Liver (tissue), 9 donors: ENCODE results near the gene SENP7. TPM values are rescaled to one million over a fixed set of nuclear protein-coding genes. Genes with fewer than 3 reads are reported as not detected.

Experiments
- DNase-seq: peaks from one replicate; pipeline ENCODE4 v3.0.0-alpha.2; 2017; ENCODE audit warnings: low spot score
- H3K27ac ChIP-seq, 2 donors: one replicate each; pipeline ENCODE4 v1.7.0; 2013; ENCODE audit warnings: inconsistent platforms in 2 of 2, low read length in 2 of 2, control low read depth in 1 of 2, low read depth in 1 of 2, mild to moderate bottlenecking in 1 of 2
- H3K27me3 ChIP-seq, 4 donors: one replicate each; pipeline versions ENCODE4 v1.6.1 to v1.7.0; 2013; ENCODE audit warnings: low read length in 3 of 4, inconsistent platforms in 1 of 4, mild to moderate bottlenecking in 1 of 4, moderate library complexity in 1 of 4; ENCODE audit not compliant: control insufficient read depth in 4 of 4, insufficient read depth in 4 of 4
- H3K36me3 ChIP-seq, 4 donors: one replicate each; pipeline versions ENCODE4 v1.6.1 to v1.7.0; 2013; ENCODE audit warnings: low read length in 3 of 4, mild to moderate bottlenecking in 3 of 4, low read depth in 1 of 4, moderate library complexity in 1 of 4; ENCODE audit not compliant: control insufficient read depth in 4 of 4, insufficient read depth in 3 of 4
- H3K4me1 ChIP-seq, 4 donors: one replicate each; pipeline versions ENCODE4 v1.6.1 to v1.7.0; 2013; ENCODE audit warnings: low read length in 3 of 4, mild to moderate bottlenecking in 3 of 4, moderate library complexity in 1 of 4; ENCODE audit not compliant: control insufficient read depth in 4 of 4, insufficient read depth in 4 of 4
- H3K4me3 ChIP-seq, 3 donors: one replicate each; pipeline versions ENCODE4 v1.6.1 to v1.7.0; 2013; ENCODE audit warnings: low read length in 3 of 3, control low read depth in 1 of 3, low read depth in 1 of 3, mild to moderate bottlenecking in 1 of 3
- H3K9ac ChIP-seq, 2 donors: one replicate each; pipeline ENCODE4 v1.7.0; 2013; ENCODE audit warnings: low read length in 2 of 2, mild to moderate bottlenecking in 2 of 2, moderate library complexity in 2 of 2, control low read depth in 1 of 2, low read depth in 1 of 2
- H3K9me3 ChIP-seq, 4 donors: one replicate each; pipeline versions ENCODE4 v1.6.1 to v1.7.0; 2013; ENCODE audit warnings: low read length in 3 of 4; ENCODE audit not compliant: control insufficient read depth in 4 of 4
- EGR1 ChIP-seq, 2 donors: IDR thresholded peaks; 2 replicates each; pipeline ENCODE4 v1.6.1; 2016 to 2018; ENCODE audit warnings: antibody characterized with exemption in 2 of 2, low read depth in 2 of 2
- FOXA1 ChIP-seq: IDR thresholded peaks from 2 replicates; pipeline ENCODE4 v1.6.1; 2016; ENCODE audit warnings: antibody characterized with exemption
- FOXA2 ChIP-seq: IDR thresholded peaks from 2 replicates; pipeline ENCODE4 v1.6.1; 2016; ENCODE audit warnings: antibody characterized with exemption
- GABPA ChIP-seq, 2 donors: IDR thresholded peaks in 1 of 2; conservative IDR thresholded peaks in 1 of 2; 2 replicates each; pipeline ENCODE4 v1.6.1; 2016; ENCODE audit warnings: antibody characterized with exemption in 2 of 2, mild to moderate bottlenecking in 1 of 2, moderate library complexity in 1 of 2
- HNF4A ChIP-seq, 2 donors: conservative IDR thresholded peaks; 2 replicates each; pipeline ENCODE4 v1.6.1; 2016; ENCODE audit warnings: antibody characterized with exemption in 2 of 2, mild to moderate bottlenecking in 2 of 2
- HNF4G ChIP-seq: IDR thresholded peaks from 2 replicates; pipeline ENCODE4 v1.6.1; 2016; ENCODE audit warnings: antibody characterized with exemption
- JUND ChIP-seq, 2 donors: IDR thresholded peaks; 2 replicates each; pipeline ENCODE4 v1.6.1; 2016; ENCODE audit warnings: antibody characterized with exemption in 2 of 2
- NR2F2 ChIP-seq: IDR thresholded peaks from 2 replicates; pipeline ENCODE4 v1.6.1; 2016; ENCODE audit warnings: antibody characterized with exemption
- RAD21 ChIP-seq, 2 donors: IDR thresholded peaks; 2 replicates each; pipeline ENCODE4 v1.6.1; 2016; ENCODE audit warnings: antibody characterized with exemption in 2 of 2, mild to moderate bottlenecking in 2 of 2
- RXRA ChIP-seq, 2 donors: IDR thresholded peaks; 2 replicates each; pipeline ENCODE4 v1.6.1; 2017 to 2018; ENCODE audit warnings: antibody characterized with exemption in 2 of 2, mild to moderate bottlenecking in 1 of 2
- SP1 ChIP-seq: IDR thresholded peaks from 2 replicates; pipeline ENCODE4 v1.6.1; 2018; ENCODE audit warnings: antibody characterized with exemption, mild to moderate bottlenecking
- TAF1 ChIP-seq: conservative IDR thresholded peaks from 2 replicates; pipeline ENCODE4 v1.6.1; 2016; ENCODE audit warnings: antibody characterized with exemption, mild to moderate bottlenecking
- YY1 ChIP-seq: IDR thresholded peaks from 2 replicates; pipeline ENCODE4 v1.6.1; 2016; ENCODE audit warnings: antibody characterized with exemption, mild to moderate bottlenecking
- WGBS: extraction: QIAGEN DNeasy Blood & Tissue Kit; methylation state at CpG from one replicate; pipeline ENCODE4 v1.1.7; 2013; 5-methylcytosine and 5-hydroxymethylcytosine counted together
- polyA plus RNA-seq, 2 donors: library from polyadenylated mRNA; stranded (reverse) in 1 of 2; unstranded in 1 of 2; fragments of 200-250 nt in 1 of 2; fragments of >200 nt in 1 of 2; fragmentation: Nextera tagmentation in 1 of 2; extraction: Ambion mirVana in 1 of 2; gene quantifications; one replicate each; pipeline versions ENCODE4 v1.2.1 to v1.2.3, GENCODE V29; 2013 to 2015
- total RNA-seq, 2 donors: library from RNA; depleted of rRNA; stranded (reverse); fragments of >200 nt; gene quantifications; one replicate each; pipeline ENCODE4 v1.2.3, GENCODE V29; 2014
- TF ChIP-seq, protein P1 (sequence below): IDR thresholded peaks from 2 replicates; pipeline ENCODE4 v1.6.1; 2016; ENCODE audit warnings: antibody characterized with exemption, mild to moderate bottlenecking
- TF ChIP-seq, protein P2 (sequence below): IDR thresholded peaks from 2 replicates; pipeline ENCODE4 v1.6.1; 2016; ENCODE audit warnings: antibody characterized with exemption
- TF ChIP-seq, protein P3 (sequence below): IDR thresholded peaks from 2 replicates; pipeline ENCODE4 v1.6.1; 2016; ENCODE audit warnings: antibody characterized with exemption
- TF ChIP-seq, protein P4 (sequence below): IDR thresholded peaks from 2 replicates; pipeline ENCODE4 v1.6.1; 2016; ENCODE audit warnings: antibody characterized with exemption
- TF ChIP-seq, protein P5 (sequence below): fragments of 150-350 bp; IDR thresholded peaks from 2 replicates; pipeline ENCODE4 v1.5.1; 2017; ENCODE audit warnings: improper control_type of control experiment, low read depth, low read length; ENCODE audit not compliant: missing input control
- donor health status: healthy.
- donor health status: healthy.
- donor health status: healthy.
- donor health status: healthy.
- donor health status: healthy.

SENP7 gene
- total and polyA plus RNA-seq, 4 donors: 1.9 to 18.5 (median 6.8) TPM

DNA sequence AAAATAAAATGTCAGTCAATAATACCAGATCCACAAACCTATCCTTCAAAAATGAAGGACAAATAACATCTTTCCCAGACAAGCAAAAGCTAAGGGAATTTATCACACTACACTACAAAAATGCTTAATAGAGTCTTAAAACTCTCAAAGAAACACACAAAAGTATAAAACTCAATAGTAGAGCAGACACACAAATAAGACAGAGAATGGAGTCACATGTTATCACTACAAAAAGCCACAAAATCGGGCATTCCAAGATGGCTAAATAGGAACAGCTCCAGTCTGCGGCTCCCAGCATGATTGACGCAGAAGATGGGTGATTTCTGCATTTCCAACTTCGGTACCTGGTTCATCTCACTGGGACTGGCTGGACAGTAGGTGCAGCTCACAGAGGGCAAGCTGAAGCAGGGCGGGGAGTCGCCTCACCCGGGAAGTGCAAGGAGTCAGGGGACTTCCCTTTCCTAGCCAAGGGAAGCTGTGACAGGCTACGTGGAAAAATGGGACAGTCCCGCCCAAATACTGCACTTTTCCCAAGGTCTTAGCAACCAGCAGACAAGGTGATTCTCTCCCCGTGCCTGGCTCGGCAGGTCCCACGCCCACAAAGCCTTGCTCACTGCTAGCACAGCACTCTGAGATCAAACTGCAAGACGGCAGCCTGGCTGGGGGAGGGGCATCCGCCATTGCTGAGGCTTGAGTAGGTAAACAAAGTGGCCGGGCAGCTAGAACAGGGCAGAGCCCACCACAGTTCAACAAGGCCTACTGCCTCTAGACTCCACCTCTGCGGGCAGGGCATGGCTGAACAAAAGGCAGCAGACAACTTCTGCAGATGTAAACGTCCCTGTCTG lies 46.3 kb downstream of the SENP7 start:
- H3K27ac ChIP-seq: no peak overlapping the region
- H3K9ac ChIP-seq: no peak overlapping the region
- H3K27me3 ChIP-seq: no peaks in the 10 kb centered on the region
- H3K4me3 ChIP-seq: no peak overlapping the region
- no peaks in the 10 kb centered on the region for H3K9me3 ChIP-seq
- H3K36me3 ChIP-seq: peaks cover 0 to 1% (median 0%) of the 10 kb centered on the region in 4 donors
- no peak for TF ChIP-seq HNF4A (conservative IDR thresholded peaks at IDR 0.05)
- TF ChIP-seq NR2F2: no peak
- no peak for TF ChIP-seq TAF1
- TF ChIP-seq, protein P1, sequence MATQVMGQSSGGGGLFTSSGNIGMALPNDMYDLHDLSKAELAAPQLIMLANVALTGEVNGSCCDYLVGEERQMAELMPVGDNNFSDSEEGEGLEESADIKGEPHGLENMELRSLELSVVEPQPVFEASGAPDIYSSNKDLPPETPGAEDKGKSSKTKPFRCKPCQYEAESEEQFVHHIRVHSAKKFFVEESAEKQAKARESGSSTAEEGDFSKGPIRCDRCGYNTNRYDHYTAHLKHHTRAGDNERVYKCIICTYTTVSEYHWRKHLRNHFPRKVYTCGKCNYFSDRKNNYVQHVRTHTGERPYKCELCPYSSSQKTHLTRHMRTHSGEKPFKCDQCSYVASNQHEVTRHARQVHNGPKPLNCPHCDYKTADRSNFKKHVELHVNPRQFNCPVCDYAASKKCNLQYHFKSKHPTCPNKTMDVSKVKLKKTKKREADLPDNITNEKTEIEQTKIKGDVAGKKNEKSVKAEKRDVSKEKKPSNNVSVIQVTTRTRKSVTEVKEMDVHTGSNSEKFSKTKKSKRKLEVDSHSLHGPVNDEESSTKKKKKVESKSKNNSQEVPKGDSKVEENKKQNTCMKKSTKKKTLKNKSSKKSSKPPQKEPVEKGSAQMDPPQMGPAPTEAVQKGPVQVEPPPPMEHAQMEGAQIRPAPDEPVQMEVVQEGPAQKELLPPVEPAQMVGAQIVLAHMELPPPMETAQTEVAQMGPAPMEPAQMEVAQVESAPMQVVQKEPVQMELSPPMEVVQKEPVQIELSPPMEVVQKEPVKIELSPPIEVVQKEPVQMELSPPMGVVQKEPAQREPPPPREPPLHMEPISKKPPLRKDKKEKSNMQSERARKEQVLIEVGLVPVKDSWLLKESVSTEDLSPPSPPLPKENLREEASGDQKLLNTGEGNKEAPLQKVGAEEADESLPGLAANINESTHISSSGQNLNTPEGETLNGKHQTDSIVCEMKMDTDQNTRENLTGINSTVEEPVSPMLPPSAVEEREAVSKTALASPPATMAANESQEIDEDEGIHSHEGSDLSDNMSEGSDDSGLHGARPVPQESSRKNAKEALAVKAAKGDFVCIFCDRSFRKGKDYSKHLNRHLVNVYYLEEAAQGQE: no peak
- TF ChIP-seq, protein P2, sequence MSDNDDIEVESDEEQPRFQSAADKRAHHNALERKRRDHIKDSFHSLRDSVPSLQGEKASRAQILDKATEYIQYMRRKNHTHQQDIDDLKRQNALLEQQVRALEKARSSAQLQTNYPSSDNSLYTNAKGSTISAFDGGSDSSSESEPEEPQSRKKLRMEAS: no peak
- TF ChIP-seq SP1: no peak
- no peak for TF ChIP-seq FOXA2
- TF ChIP-seq RXRA (IDR thresholded peaks at IDR 0.05): no peak
- no peak for TF ChIP-seq YY1
- TF ChIP-seq, protein P3, sequence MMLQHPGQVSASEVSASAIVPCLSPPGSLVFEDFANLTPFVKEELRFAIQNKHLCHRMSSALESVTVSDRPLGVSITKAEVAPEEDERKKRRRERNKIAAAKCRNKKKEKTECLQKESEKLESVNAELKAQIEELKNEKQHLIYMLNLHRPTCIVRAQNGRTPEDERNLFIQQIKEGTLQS: no peak
- no peak for TF ChIP-seq RAD21 (IDR thresholded peaks at IDR 0.05)
- no peak for TF ChIP-seq GABPA (IDR thresholded peaks at IDR 0.05 in 1 of 2, conservative IDR thresholded peaks at IDR 0.05 in 1 of 2)
- TF ChIP-seq EGR1 (IDR thresholded peaks at IDR 0.05; ENCODE audit: low read depth in 2 of 2): no peak
- TF ChIP-seq, protein P4, sequence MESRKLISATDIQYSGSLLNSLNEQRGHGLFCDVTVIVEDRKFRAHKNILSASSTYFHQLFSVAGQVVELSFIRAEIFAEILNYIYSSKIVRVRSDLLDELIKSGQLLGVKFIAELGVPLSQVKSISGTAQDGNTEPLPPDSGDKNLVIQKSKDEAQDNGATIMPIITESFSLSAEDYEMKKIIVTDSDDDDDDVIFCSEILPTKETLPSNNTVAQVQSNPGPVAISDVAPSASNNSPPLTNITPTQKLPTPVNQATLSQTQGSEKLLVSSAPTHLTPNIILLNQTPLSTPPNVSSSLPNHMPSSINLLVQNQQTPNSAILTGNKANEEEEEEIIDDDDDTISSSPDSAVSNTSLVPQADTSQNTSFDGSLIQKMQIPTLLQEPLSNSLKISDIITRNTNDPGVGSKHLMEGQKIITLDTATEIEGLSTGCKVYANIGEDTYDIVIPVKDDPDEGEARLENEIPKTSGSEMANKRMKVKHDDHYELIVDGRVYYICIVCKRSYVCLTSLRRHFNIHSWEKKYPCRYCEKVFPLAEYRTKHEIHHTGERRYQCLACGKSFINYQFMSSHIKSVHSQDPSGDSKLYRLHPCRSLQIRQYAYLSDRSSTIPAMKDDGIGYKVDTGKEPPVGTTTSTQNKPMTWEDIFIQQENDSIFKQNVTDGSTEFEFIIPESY: no peak
- TF ChIP-seq HNF4G: no peak
- no peak for TF ChIP-seq JUND (IDR thresholded peaks at IDR 0.05)
- DNase-seq: peak; percentile 48
- H3K4me1 ChIP-seq: no peaks in the 10 kb centered on the region
- 68% methylated on average over 17 of the region's 17 CpGs for WGBS

DNA sequence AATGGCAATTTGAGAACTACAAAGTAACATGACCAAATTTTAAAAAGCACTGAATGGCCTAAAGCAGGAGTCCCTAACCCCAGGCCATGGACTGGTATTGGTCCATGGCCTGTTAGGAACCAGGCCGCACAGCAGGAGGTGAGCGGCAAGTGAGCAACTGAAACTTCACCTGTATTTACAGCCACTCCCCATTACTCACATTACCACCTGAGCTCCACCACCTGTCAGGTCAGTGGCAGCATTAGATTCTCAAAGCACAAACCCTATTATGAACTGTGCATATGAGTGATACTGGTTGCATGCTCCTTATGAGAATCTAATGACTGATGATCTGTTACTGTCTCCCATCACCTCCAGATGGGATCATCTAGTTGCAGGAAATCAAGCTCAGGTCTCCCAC lies 48.8 kb downstream of the SENP7 start:
- H3K9ac ChIP-seq: no peak overlapping the region
- no peak for DNase-seq
- TF ChIP-seq, protein P5, sequence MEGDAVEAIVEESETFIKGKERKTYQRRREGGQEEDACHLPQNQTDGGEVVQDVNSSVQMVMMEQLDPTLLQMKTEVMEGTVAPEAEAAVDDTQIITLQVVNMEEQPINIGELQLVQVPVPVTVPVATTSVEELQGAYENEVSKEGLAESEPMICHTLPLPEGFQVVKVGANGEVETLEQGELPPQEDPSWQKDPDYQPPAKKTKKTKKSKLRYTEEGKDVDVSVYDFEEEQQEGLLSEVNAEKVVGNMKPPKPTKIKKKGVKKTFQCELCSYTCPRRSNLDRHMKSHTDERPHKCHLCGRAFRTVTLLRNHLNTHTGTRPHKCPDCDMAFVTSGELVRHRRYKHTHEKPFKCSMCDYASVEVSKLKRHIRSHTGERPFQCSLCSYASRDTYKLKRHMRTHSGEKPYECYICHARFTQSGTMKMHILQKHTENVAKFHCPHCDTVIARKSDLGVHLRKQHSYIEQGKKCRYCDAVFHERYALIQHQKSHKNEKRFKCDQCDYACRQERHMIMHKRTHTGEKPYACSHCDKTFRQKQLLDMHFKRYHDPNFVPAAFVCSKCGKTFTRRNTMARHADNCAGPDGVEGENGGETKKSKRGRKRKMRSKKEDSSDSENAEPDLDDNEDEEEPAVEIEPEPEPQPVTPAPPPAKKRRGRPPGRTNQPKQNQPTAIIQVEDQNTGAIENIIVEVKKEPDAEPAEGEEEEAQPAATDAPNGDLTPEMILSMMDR: no peak
- no peak for TF ChIP-seq GABPA (IDR thresholded peaks at IDR 0.05 in 1 of 2, conservative IDR thresholded peaks at IDR 0.05 in 1 of 2)
- TF ChIP-seq FOXA1: no peak
- TF ChIP-seq HNF4G: no peak
- TF ChIP-seq SP1: no peak
- no peak for TF ChIP-seq YY1
- no peak for TF ChIP-seq RXRA (IDR thresholded peaks at IDR 0.05)
- TF ChIP-seq, protein P4: no peak
- no peak for TF ChIP-seq EGR1 (IDR thresholded peaks at IDR 0.05; ENCODE audit: low read depth in 2 of 2)

More for the DNA sequence above, 48.8 kb downstream of the SENP7 start:
- H3K27me3 ChIP-seq: no peaks in the 10 kb centered on the region
- 97% methylated on average over 2 of the region's 2 CpGs for WGBS
- no peak overlapping the region for H3K27ac ChIP-seq
- no peaks in the 10 kb centered on the region for H3K4me1 ChIP-seq
- no peaks in the 10 kb centered on the region for H3K9me3 ChIP-seq
- no peak overlapping the region for H3K4me3 ChIP-seq
- peaks cover 0 to 1% (median 0%) of the 10 kb centered on the region in 4 donors for H3K36me3 ChIP-seq
